Subcutaneous adipose tissue (tissue), 4 donors: ENCODE measurements around the gene HSD11B1. TPM values are rescaled to one million over a fixed set of nuclear protein-coding genes. Genes with fewer than 3 reads are reported as not detected.

Experiments used
- CTCF ChIP-seq: fragments of 450-650 bp; IDR thresholded peaks from one replicate; pipeline ENCODE4 v1.5.1; 2016; ENCODE audit warnings: low read depth, mild to moderate bottlenecking, control low read depth, antibody characterized with exemption, moderate library complexity
- total RNA-seq, 4 donors: library from RNA; depleted of rRNA; stranded (reverse); fragments of >200 nt; gene quantifications; one replicate each; pipeline ENCODE4 v1.1.0, GENCODE V29; 2016

Gene HSD11B1
- total RNA-seq, 4 donors from 2014 or later: 2.1 to 165 (median 45.8) TPM

GRCh38 chr1:209748620-209749019 is 44.0 kb downstream of the HSD11B1 start:
- TF ChIP-seq CTCF: no peak

GRCh38 chr1:209749205-209749604 is 44.6 kb downstream of the HSD11B1 start:
- TF ChIP-seq CTCF: no peak

GRCh38 chr1:209749670-209750323 is 45.2 kb downstream of the HSD11B1 start:
- TF ChIP-seq CTCF: no peak

GRCh38 chr1:209751627-209752231 is 47.1 kb downstream of the HSD11B1 start:
- no peak for TF ChIP-seq CTCF

GRCh38 chr1:209752890-209753289 is 48.2 kb downstream of the HSD11B1 start:
- TF ChIP-seq CTCF: no peak

GRCh38 chr1:209755256-209755655 is 50.6 kb downstream of the HSD11B1 start:
- TF ChIP-seq CTCF: no peak

- no peak for TF ChIP-seq CTCF
These were observed 51.4 kb downstream of the HSD11B1 start, which contains the start of gene TRAF3IP3 for GRCh38 chr1:209755926-209756614. Gene TRAF3IP3, plus strand, starts transcription at chr1:209756053. Its CDS starts 3,987 bp downstream, at chr1:209760040.
